Embryonic facial prominence (tissue), 1 donor: ENCODE measurements around the gene USP25.

Source experiments
- DNase-seq: peaks from one replicate; pipeline ENCODE4 v3.0.0-alpha.2; 2016; ENCODE audit errors: extremely low spot score

Gene USP25

GRCh38 chr21:15763359-15763758 is 33.6 kb downstream of the USP25 start:
- DNase-seq: no peak

GRCh38 chr21:15764878-15765277 is 35.1 kb downstream of the USP25 start:
- no peak for DNase-seq

- no peak for DNase-seq
Observed at GRCh38 chr21:15766952-15767603, 37.3 kb downstream of the USP25 start.

- no peak for DNase-seq
Observed at GRCh38 chr21:15768045-15768601, 38.3 kb downstream of the USP25 start.

- no peak for DNase-seq
Observed at GRCh38 chr21:15768853-15769252, 39.1 kb downstream of the USP25 start.

- DNase-seq: no peak
Observed at GRCh38 chr21:15771311-15771710, 41.5 kb downstream of the USP25 start.

GRCh38 chr21:15772654-15773053 is 42.9 kb downstream of the USP25 start:
- no peak for DNase-seq

- DNase-seq: no peak
Observed at GRCh38 chr21:15774590-15774989, 44.8 kb downstream of the USP25 start.

- no peak for DNase-seq
Observed at GRCh38 chr21:15775291-15775690, 45.5 kb downstream of the USP25 start.

- no peak for DNase-seq
Observed at GRCh38 chr21:15775981-15776380, 46.2 kb downstream of the USP25 start.

GRCh38 chr21:15776818-15777217 is 47.0 kb downstream of the USP25 start:
- DNase-seq: no peak

- DNase-seq: no peak
Observed at GRCh38 chr21:15781986-15782385, 52.2 kb downstream of the USP25 start.

GRCh38 chr21:15788847-15789523 is 59.2 kb downstream of the USP25 start:
- no peak for DNase-seq

GRCh38 chr21:15793109-15793508 is 63.3 kb downstream of the USP25 start:
- DNase-seq: no peak

- no peak for DNase-seq
Observed at GRCh38 chr21:15793550-15794235, 63.9 kb downstream of the USP25 start.

- no peak for DNase-seq
Observed at GRCh38 chr21:15794277-15794912, 64.6 kb downstream of the USP25 start.

- DNase-seq: no peak
Observed at GRCh38 chr21:15795533-15795932, 65.8 kb downstream of the USP25 start.

GRCh38 chr21:15797577-15798363 is 68.0 kb downstream of the USP25 start:
- no peak for DNase-seq

- DNase-seq: no peak
Observed at GRCh38 chr21:15801352-15801863, 71.6 kb downstream of the USP25 start.

- no peak for DNase-seq
Observed at GRCh38 chr21:15804247-15805005, 74.6 kb downstream of the USP25 start.
